GM12801 (cell line): Measurements from ENCODE around the gene FRMPD4.

Experiments
- TF ChIP-seq, protein P1 (sequence below): IDR thresholded peaks from one replicate; pipeline ENCODE4 v1.5.1; 2011; ENCODE audit warnings: control low read depth; ENCODE audit not compliant: insufficient read length; ENCODE audit errors: extremely low read depth

The FRMPD4 gene

GRCh38 chrX:12564221-12564620, 425.9 kb downstream of the FRMPD4 start:
- TF ChIP-seq, protein P1, sequence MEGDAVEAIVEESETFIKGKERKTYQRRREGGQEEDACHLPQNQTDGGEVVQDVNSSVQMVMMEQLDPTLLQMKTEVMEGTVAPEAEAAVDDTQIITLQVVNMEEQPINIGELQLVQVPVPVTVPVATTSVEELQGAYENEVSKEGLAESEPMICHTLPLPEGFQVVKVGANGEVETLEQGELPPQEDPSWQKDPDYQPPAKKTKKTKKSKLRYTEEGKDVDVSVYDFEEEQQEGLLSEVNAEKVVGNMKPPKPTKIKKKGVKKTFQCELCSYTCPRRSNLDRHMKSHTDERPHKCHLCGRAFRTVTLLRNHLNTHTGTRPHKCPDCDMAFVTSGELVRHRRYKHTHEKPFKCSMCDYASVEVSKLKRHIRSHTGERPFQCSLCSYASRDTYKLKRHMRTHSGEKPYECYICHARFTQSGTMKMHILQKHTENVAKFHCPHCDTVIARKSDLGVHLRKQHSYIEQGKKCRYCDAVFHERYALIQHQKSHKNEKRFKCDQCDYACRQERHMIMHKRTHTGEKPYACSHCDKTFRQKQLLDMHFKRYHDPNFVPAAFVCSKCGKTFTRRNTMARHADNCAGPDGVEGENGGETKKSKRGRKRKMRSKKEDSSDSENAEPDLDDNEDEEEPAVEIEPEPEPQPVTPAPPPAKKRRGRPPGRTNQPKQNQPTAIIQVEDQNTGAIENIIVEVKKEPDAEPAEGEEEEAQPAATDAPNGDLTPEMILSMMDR = no peak

DNA sequence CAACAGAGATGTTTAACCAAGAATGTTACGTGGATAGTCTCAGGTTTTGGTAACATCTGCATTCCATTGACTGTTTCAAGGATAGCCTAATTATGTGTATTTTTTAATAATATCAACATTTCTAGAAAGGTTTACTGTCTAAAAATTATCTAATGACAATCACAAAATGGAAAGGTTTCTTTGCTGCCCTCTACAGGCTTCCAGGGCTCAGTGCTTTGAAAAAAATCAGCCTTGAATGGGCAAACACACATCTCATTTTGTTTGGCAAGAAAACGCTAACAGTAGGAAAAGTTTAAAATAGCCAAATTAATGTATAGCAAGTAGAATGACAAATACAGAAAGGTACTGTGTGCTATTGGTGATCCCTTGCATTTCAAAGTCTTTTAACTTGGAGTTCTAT, 429.6 kb downstream of the FRMPD4 start:
- TF ChIP-seq, protein P1 = no peak

DNA sequence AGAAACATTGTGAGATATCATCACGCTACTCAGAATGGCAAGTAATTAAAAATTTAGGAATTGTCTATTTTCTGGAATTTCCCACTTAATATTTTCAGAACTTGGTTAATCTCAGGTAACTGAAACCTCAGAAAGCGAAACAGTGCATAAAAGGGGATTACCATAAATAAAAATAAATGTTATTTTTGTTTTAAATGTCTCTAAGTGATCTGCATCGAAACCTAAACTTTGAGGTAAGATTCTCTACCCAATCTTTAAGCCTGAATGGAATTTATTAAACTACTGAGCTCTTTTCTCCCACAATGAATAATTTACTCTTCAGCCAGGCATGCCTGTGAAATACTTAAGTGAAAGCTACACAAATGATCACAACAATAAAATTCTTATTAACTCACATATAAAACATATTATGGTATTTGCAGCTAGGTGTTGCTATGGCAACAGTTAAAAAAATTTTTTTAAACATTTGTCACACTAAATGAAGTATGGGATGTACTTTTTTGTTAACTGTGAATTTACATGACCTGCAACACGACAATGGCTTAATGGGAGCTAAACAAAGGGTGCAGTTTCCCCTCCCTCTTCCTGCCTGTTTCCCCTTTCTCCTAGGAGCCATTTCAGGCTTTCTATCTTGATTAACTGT, 432.7 kb downstream of the FRMPD4 start:
- TF ChIP-seq, protein P1 = no peak

DNA sequence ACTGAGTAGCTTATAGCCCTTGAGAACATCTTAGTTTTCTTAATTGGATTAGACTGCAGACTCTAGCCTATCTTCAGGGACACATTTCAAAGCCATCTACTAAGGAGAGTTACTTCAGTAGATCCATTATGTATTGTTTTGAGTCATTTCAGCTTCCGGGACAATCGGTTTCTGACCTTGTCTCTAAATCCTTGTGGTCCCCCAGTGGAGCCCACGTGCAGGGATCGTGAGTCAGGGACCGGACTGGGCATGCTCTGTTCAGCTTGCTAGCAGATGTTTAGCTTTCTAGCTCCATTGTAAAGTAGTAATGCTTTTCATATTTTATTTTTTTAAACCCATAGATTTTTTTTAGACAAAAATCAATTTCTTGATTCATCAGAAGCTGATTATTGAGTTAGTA, 441.0 kb downstream of the FRMPD4 start:
- TF ChIP-seq, protein P1 = no peak

DNA sequence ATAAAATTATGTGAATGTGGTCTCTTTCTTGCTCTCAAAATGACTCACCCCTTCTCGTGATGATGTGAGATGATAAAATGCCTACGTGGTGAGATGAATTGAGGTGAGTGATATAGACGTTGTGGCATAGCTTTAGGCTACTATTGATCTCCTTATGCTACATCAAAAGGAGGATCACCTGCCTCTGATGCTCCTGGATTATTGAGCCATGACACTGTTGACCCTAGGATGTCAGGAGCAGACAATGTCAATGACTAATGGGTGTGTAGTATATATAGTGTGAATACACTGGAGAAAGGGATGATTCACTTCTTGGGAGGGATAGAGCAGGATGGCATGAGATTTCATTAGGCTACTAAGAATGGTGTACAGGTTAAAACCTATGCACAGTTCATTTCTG, 442.3 kb downstream of the FRMPD4 start:
- TF ChIP-seq, protein P1 = no peak

GRCh38 chrX:12581546-12581945, 443.3 kb downstream of the FRMPD4 start:
- TF ChIP-seq, protein P1 = no peak

DNA sequence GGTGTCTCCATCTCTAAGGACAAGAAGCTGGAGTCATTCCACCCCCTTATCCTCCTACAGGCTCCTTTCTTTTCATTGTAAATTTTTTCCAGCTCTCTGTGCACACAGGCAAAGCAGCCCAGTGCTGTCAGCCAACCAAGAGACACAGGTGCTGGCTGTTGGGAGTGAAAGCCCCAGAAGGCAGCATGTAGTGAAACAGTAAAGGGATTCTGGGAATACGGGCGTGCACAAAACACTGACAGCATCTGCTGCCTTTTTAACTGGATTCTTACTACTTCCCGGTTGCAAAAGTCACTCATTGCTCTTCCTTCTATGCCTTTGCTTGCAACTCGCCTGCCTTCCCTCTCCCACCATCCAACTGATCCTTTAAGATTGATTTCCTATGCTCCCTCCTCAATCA, 444.4 kb downstream of the FRMPD4 start:
- TF ChIP-seq, protein P1 = no peak

- TF ChIP-seq, protein P1 = no peak
These were observed 445.3 kb downstream of the FRMPD4 start for GRCh38 chrX:12583543-12583942.
